NCI-H226 (cell line): ENCODE data around the gene PNRC2.
A peak's percentile ranks its signal among the peaks of the same experiment; 100 is the strongest.
"Not testable (repeated sequence)": the region's sequence is repeated elsewhere in the genome, so short reads cannot be mapped to it uniquely, and the experiment has no call there.

Source experiments
- DNase-seq: peaks from one replicate; pipeline ENCODE4 v3.0.0-alpha.2; 2015

The PNRC2 gene

GRCh38 chr1:23957096-23957495 is 2.5 kb upstream of the PNRC2 start:
- no peak for DNase-seq

GRCh38 chr1:23958040-23958809 is 1.4 kb upstream of the PNRC2 start:
- not testable (repeated sequence) for DNase-seq

- DNase-seq, result peak; percentile 88
These were observed 693 bp upstream of the PNRC2 start for GRCh38 chr1:23958810-23959460.

GRCh38 chr1:23960291-23961020 is 828 bp downstream of the PNRC2 start:
- peak; percentile 55 for DNase-seq

- DNase-seq, result no peak
These were observed 4.1 kb downstream of the PNRC2 start for GRCh38 chr1:23963617-23964234.

GRCh38 chr1:23964235-23964668 is 4.6 kb downstream of the PNRC2 start:
- peak; percentile 30 for DNase-seq

GRCh38 chr1:23964790-23965740 is 5.4 kb downstream of the PNRC2 start:
- DNase-seq, result no peak

GRCh38 chr1:23966973-23967493 is 7.4 kb downstream of the PNRC2 start:
- DNase-seq, result no peak

- DNase-seq, result no peak
These were observed 8.2 kb downstream of the PNRC2 start for GRCh38 chr1:23967871-23968270.

- DNase-seq, result no peak
These were observed 17.7 kb downstream of the PNRC2 start for GRCh38 chr1:23977187-23977853.

GRCh38 chr1:23977854-23978191 is 18.2 kb downstream of the PNRC2 start:
- no peak for DNase-seq

- DNase-seq, result no peak
These were observed 19.2 kb downstream of the PNRC2 start for GRCh38 chr1:23978805-23979204.

GRCh38 chr1:23979387-23979880 is 19.8 kb downstream of the PNRC2 start:
- DNase-seq, result no peak

GRCh38 chr1:23979881-23980727 is 20.5 kb downstream of the PNRC2 start, which contains the start of gene SRSF10:
Gene SRSF10 (minus strand): TSS chr1:23980327. CDS start chr1:23980255, 72 bp downstream.
- DNase-seq, result peak; percentile 98

GRCh38 chr1:23980728-23981070 is 21.1 kb downstream of the PNRC2 start:
- DNase-seq, result peak; percentile 7

GRCh38 chr1:23984417-23985186 is 25.0 kb downstream of the PNRC2 start:
- peak; percentile 48 for DNase-seq

- DNase-seq, result not testable (repeated sequence)
These were observed 27.4 kb downstream of the PNRC2 start for GRCh38 chr1:23987038-23987437.

- DNase-seq, result no peak
These were observed 29.6 kb downstream of the PNRC2 start for GRCh38 chr1:23989263-23989662.

GRCh38 chr1:23992011-23992410 is 32.4 kb downstream of the PNRC2 start:
- DNase-seq, result not testable (repeated sequence)
